HG03439 (cell line): ENCODE results near the gene TEKT5.
"Not testable (repeated sequence)": the region's sequence is repeated elsewhere in the genome, so short reads cannot be mapped to it uniquely, and the experiment has no call there.

Experiments used
- ATAC-seq: cut with Tn5 transposase; IDR thresholded peaks from one replicate; pipeline ENCODE4 v1.9.1; 2021; ENCODE audit warnings: mild to moderate bottlenecking, moderate library complexity; ENCODE audit not compliant: unreplicated experiment

TEKT5 gene

DNA sequence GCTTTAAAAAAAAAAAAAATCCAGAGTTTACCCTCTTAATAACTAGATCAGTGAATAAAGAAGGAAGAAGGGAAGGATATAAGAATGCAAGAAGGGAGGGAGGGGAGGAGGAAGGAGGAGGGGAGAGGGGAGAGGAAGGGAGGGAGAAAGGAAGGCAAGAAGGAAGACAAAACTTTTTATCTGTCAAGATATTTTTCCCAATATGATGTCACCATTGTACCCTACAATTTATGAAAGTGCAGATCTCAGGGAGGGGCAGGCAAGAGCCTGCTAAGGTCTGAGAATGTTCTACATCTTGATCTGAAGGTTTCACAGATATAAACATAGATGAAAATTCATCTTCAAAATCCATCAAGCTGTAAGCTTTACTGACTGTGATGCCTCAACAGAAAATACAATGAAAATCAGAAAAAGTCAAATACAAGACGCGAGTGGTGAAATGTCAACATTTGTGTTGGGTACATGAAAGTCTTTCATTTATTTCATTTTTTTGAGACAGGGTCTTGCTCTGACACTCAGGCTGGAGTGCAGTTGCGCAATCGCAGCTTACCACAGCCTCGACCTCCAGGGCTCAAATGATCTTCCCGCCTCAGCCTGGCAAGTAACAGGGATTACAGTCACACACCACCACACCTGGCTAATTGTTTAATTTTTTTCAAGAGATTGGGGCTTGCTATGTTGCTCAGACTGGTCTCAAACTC lies 57.2 kb downstream of the TEKT5 start:
- ATAC-seq, result no peak

DNA sequence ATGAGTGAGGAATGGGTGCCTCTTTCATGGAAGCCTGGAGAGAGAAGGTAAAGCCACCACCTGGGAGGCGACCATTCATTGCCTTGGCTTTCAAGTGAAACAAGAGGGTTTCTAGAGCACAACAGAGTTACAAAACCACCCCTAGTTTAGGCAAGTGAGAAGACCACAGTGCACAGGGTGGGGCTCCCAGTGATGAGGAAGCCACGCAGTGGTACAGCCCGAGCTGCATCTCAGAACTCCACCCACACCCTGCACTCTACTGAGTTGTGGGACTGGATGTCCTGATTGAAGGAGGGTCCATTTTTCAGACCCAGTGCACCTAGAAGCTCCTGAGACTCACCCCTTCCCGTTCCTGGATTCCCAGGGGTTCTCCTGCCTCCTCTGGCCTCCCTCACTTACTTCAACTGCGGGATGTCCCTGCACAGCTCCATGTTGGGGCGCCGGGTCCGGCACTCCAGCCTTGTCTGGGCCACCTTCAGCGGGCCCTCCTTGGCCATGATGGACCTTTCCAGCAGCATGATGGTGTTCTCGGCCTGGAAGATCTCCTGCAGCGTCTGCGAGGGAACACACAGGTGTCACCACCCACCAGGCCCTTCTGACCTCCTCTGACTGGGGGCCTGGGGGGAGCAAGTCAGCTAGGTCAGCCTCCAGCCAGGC lies 59.2 kb downstream of the TEKT5 start:
- ATAC-seq, result no peak

DNA sequence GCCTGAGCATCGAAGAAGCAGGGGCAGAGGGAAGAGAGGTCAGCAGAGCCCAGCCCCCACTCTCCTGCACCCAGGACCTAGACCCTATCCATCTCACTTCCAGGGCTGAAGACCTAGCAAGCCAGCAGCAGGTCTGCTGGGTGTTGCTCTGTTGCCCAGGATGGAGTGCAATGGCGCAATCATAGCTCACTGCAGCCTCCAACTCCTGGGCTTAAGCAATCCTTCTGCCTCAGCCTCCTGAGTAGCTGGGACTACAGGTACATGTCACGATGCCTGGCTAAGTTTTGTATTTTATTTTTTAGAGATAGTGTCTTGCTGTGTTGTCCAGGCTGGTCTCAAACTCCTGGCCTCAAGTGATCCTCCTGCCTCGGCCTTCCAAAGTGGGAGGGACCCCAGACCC lies 61.3 kb downstream of the TEKT5 start:
- ATAC-seq, result not testable (repeated sequence)

DNA sequence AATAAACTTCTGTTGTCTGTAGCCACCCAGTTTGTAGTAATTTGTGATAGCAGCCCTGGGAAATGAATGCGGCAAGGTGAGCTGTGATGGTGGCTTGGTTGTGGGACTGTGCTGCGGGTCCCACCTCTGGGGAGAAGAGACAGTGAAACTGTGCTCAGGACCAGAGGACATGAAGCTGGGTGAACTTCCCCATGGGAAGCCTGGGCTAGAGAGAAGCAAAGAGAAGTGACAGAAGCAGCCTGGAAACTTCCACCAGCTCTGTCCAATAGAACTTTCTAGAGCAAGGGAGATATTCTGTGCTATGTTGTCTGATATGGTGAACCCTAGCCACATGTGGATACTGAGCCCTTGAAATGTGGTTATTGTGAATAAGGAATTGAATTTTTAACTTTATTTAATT lies 62.8 kb downstream of the TEKT5 start:
- ATAC-seq, result no peak

DNA sequence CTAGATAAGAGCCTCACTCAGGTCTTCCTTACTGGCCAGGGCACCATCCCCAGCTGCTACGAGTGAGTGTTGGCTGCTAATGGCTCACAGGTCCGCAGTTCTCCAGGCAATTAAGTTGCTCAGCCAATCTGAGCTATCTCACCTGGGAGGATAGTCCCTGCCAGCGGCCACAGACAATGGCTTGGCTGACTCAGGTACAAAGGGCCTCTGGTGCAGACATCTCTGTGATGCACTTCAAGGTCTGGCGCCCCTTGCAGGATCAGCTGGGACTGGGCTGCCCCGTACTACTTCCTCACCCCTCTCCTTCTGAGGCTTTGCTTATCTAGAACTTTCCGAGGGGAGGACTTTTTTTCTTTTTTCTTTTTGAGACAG lies 65.2 kb downstream of the TEKT5 start:
- ATAC-seq, result no peak

DNA sequence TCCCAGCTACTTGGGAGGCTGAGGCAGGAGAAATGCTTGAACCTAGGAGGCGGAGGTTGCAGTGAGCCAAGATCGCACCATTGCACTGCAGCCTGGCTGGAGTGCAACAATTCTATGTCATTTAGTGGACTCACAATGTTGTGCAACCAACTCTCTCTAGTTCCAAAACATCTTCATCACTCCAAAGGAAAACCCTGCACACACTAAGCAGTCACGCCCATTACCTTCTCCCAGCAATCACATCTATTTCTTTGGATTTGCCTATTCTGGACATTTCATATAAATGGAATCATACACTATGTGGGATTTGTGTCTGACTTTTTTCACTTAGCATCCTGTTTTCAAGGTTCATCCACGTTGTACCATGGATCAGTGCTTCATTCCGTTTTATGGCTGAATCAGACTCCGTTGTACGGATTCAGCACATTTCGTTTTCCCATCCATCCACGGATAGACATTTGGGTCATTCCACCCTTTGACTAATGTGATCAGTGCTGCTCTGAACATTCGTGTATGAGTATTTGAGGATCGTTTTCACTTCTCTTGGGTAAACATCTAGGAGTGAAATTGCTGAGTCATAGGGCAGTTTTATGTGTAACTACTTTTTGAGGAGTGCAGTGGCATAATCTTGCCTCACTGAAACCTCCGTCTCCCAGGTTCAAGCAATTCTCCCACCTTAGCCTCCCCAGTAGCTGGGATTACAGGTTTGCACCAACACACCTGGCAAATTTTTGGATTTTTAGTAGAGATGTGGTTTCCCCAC lies 69.0 kb downstream of the TEKT5 start:
- no peak for ATAC-seq

DNA sequence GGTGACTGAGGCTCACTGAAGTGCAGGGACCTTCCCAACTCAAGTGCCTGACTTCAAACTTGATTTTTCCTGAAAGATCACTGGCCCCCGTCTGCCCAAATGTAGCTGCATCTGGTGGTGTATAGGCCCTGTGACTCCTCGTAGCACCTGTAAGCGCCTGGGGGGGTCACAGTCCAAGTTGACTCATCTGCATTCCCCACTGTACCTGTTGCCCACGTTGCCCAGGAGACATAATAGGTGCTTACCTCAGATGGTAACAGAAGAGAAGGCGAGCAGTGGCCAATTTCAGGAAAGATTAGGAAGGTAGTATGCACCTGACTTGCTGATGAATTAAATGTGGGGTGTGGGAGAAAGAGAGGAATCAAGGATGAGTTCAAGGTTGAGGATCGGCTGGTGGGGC lies 70.2 kb downstream of the TEKT5 start:
- ATAC-seq, result no peak

DNA sequence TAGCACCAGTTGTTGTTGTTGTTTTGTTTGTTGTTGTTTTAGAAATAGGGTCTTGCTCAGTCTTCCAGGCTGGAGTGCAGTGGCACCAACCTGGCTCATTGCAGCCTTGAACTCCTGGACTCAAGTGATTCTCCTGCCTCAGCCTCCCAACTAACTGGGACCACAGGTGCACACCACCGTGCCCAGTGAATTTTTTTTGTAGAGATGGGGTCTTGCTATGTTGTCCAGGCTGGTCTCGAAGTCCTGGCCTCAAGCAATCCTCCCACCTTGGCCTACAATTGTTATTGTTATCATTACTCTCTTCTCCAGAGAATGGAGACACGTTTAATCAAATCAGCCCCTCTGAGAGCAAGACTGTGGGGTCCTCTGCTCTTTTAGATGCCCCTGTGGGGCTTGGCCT lies 71.7 kb downstream of the TEKT5 start:
- no peak for ATAC-seq

DNA sequence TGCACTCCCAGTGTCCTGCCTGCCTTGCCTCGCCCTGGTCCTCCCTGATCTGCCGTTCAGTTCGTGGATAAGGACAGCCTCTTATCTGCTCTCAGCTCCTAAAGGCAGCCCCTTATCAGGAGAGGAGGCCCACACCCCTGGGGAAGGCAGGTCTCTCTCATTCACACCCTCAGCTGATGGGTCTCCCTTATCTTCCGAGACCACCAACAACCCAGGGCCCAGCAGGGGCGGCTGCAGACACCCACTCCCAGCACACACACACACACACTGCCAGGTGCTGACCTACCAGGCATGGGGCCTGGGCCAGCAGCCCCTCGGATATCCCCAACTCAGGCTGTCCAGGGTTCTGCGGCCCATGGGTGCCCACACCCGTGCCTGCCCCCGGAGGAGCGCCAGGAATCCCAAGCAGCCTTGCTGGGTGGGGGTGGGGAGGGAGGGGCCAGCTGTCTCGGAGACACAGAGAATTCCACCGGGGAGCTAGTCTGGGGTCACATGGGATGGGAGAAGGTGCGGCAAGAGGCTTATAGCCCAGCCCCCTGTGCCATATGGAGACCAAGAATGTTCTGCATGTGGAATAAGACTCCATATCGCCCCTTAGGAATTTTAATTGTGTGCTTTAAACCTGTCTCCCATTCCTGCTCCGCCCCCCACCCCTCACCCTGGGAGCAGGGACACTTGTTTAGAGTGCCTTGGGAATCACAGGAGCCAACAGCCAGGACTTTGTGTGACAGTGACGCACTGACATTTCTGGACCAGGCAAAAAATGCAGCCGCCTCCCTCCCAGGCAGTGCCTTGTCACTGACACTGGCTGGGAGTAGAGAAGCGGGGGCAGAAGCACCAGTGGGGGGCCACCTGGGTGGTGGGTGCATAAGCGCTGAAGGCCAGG lies 72.5 kb downstream of the TEKT5 start:
- ATAC-seq, result no peak

DNA sequence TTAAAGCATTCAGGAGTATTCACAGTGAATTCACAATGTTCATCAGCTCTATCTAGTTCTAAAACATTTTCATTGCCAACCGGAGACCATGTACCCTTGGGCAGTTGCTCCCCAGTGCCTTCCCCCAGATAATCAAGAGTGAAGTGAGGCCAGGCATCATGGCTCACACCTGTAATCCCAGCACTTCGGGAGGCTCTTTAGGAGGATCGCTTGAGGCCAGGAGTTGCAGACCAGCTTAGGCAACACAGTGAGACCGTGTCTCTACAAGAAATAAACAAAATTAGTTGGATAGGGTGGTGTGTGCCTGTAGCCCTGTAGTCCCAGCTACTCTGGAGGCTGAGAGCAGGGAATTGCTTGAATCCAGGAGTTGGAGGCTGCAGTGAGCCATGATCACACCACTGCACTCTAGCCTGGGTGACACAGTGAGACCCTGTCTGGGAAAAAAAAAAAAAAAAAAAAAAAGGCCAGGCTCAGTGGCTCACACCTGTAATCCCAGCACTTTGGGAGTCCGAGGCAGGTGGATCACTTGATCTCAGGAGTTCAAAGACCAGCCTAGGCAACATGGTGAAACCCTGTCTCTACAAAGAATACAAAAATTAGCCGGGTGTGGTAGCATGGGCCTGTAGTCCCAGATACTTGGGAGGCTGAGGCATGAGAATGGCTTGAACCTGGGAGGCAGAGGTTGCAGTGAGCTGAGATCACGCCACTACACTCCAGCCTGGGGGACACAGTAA lies 73.3 kb downstream of the TEKT5 start:
- not testable (repeated sequence) for ATAC-seq

DNA sequence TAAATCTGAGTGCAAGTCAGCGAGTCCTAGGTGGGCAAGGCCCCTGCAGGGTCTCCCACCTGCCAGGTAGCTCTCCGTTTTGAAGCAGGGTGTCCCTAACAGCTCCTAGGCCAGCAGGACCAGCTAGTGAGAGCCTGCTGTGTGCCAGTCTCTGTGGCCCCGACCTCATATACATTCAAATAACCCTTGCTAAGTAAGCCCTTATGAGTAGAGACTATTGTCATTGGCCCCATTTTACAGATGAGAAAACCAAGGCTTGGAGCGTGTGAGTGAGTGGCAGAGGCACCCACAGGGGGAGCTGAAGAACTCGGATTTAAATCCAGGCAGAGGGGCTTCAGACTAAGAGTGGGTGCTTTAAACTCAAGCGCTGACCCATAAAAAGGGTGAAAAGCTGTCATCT lies 74.6 kb downstream of the TEKT5 start:
- ATAC-seq, result no peak

DNA sequence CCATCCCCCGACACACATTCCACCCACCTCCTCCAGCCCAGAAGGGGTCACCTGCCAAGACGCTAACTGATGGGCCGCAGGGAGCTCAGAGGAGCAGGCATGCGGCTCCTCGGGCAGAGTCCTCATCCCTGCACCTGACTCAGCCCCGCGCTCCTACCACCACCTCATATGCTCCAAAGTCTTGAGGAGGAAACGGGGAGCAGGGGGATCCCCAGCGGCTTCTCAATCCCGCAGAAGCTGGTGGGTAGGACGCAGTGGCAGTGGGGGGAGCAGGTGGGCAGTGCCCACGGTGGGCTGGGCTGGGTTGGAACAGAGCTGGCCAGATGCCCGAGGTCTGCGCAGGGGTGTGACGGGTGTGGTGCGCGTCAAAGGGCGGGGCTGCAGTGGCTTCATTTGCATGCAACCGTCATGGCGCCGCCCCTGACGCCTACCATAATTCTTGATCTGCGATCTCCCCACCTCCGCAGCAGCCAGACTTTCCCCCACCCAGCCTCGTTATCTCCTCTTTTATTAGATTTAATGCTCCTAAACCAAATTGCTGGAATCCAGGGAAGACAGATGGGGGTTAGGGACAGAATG lies 75.4 kb downstream of the TEKT5 start:
- no peak for ATAC-seq

DNA sequence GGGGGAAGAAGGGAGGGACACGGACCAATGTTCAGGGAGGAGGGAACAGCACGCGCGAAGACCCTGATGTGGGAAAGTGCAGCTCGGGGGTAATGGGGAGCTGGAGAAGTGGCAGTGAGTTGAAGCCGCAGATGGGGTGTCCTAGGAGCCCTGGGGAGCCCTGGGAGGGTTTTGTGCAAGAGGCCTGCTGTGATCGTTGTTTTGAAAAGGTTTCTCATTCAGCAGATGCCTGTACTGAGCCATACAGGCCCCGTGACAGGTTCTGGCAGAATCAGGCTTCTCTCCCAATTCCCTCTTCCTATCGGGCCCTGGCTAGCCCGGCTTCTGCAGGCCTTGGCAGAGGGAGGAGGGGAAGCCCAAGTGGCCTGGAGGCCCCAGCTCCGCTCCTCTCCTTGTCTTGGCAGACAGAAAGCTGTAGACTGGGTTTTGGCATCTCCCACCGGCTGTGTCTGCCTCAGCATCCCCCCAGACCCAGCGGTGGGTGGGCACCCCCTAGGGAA lies 76.0 kb downstream of the TEKT5 start:
- ATAC-seq, result no peak

DNA sequence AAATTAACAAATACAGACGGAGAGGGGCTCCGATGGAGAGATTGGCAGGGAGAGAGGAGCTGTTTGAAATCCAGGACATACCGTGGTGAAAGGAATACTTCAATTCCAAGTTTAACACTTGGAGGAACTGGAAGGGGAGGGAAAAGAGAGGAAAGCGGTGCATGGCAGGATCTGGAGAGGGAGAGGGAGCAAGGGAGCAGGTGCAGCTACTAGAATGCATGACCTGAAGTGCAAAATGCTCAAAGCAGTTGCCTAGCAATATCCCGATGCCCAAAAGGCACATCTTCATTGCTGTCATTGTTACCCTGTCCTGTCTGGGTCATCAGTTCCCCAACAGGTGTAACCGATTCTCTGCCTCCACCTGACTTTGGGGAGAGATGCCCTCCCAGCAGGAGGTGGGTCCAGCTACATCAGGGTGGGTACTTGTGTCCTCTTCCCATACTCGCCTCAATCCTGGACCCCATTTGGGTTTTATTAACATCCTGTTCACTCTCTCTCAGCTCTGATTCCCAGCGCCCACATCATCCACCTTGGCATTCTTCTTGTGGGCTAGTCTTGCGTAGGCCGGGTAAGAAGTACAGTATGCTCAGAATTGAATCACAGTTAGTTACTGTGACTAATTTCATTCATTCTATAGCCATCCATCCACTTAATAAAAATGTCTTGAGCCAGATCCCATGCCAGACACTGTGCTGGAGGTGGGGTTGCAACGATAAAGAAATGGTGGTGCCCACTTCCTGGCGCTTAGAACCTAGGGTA lies 76.9 kb downstream of the TEKT5 start:
- ATAC-seq, result no peak

DNA sequence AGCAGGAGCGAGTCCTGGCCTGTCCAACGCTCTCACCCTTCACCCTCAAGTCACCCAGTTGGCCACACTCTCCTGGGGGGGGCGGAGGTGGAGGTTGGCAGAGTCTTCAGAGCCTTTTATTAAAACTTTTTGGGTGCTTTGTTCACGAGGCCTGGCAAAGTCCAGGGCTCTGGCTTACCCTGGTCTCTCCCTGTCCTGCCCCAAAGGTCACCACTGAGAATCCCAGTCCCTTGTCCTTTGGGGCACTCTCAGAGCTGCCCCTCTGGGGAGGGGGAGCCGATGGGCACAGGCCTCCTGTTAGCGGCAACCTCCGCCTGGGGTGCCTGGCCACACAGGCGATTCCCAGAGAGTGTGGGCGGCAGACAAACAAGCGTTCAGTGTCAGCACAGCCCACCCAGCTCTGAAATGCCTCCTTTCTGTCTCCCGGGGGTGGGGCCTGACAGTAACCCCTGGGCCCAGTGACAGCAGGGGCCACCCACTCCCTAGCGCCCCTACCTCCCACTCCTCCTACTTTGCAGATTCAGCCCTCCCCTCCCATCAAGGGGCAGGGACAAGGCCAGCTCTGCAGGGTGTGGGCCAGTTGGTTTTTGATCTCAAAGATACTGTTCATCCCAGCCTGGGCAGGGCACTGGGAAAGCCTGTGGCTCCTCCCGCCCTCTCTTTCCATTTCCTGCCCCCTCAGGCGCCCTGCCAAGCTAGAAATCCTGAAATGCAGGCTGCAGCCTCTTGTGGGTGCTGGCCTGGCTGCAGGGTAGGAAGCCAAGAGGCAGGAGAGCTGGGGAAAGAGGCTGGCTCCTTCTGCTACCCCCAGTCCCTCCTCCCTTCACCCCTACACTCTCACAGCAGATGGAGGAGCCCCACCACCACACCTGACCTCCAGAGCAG lies 77.7 kb downstream of the TEKT5 start:
- no peak for ATAC-seq

DNA sequence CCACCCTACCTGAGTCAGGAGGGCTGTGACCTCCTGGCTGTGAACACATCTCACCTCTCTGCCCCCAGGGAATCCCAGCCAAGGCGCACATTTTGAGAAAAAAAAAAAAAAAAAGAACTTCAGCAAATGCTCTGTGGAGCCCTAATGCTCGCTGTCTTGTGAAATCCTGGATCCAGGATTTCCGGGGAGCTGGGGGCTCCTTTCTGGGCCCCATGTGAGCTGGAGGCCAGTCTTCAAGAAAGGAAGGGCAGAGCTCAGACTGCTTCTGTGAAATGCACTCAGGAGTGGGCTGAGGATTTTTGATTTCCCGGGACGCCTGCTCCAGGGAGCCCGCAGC lies 78.3 kb downstream of the TEKT5 start:
- no peak for ATAC-seq

DNA sequence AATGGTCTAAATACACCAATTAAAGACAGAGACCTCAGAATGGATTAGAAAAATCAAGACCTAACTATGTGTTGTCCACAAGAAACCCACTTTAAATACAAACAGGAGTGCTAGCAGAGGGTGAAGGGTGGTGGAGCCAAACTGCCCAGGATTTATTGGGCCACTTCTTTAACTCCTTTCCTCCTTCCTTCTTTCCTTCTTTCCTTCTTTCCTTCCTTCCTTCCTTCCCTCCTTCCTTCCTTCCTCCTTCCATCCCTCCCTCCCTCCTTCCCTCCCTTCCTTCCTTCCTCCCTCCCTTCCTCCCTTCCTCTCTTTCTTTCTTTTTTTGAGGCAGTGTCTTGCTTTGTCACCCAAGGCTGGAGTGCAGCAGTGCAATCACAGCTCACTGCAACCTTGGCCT lies 80.0 kb downstream of the TEKT5 start:
- ATAC-seq, result no peak

DNA sequence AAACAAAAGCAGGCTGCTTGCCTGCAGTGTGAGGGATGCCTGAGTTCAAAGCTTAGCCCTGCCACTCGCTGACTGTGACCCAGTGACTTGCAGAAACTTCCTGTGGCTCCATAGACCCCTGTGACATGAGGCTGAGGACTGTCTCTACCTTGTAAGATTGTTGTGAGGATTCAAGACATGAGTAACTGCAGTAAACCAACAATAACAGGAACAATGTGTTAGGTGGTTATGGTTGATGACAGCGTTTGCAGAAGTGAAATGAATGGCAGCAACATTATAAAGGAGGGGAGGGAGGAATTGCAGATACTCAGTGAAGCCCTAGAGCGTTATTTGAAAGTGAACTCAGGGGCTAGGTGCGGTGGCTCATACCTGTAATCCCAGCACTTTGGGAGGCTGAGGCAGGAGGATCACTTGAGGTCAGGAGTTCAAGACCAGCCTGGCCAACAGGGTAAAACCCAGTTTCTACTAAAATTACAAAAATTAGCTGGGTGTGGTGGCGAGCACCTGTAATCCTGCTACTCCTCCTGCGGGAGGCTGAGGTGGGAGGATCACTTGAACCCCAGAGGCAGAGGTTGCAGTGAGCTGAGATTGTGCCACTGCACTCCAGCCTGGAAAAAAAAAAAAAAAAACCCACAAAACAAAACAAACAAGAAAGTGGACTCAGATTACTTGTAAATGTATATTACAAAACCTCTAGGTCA lies 80.8 kb downstream of the TEKT5 start:
- no peak for ATAC-seq
